Peyer's patch (tissue), 4 donors: ENCODE measurements around the gene PSMB5. TPM values are rescaled to one million over a fixed set of nuclear protein-coding genes. Genes with fewer than 3 reads are reported as not detected.

Experiments used
- DNase-seq, 3 donors: peaks; one replicate each; pipeline ENCODE4 v3.0.0-alpha.2; 2017 to 2019
- H3K27ac ChIP-seq, 4 donors: fragments of 200-600 bp; sonication (generic); one replicate each; pipeline ENCODE4 v1.5.1; 2016 to 2019
- H3K27me3 ChIP-seq, 2 donors: fragments of 200-600 bp; sonication (generic); one replicate each; pipeline ENCODE4 v1.5.1; 2019
- H3K36me3 ChIP-seq, 3 donors: fragments of 200-600 bp; sonication (generic); one replicate each; pipeline ENCODE4 v1.5.1; 2016 to 2019
- H3K4me1 ChIP-seq, 4 donors: fragments of 200-600 bp; sonication (generic); one replicate each; pipeline ENCODE4 v1.5.1; 2016 to 2019
- H3K4me3 ChIP-seq, 4 donors: fragments of 200-600 bp; sonication (generic); 1 replicate in 3 of 4; 2 replicates in 1 of 4; pipeline ENCODE4 v1.5.1; 2016 to 2019; ENCODE audit warnings: mild to moderate bottlenecking in 1 of 4
- H3K9me3 ChIP-seq, 4 donors: fragments of 200-600 bp; sonication (generic); one replicate each; pipeline ENCODE4 v1.5.1; 2016 to 2019; ENCODE audit warnings: mild to moderate bottlenecking in 1 of 4
- POLR2A ChIP-seq, 2 donors: fragments of 450-650 bp; IDR thresholded peaks; one replicate each; pipeline ENCODE4 v1.5.1; 2017; ENCODE audit warnings: antibody characterized with exemption in 2 of 2, mild to moderate bottlenecking in 2 of 2, moderate library complexity in 2 of 2
- total RNA-seq, 4 donors: library from RNA; depleted of rRNA; stranded (reverse); fragments of >200 nt; gene quantifications; one replicate each; pipeline ENCODE4 v1.1.0, GENCODE V29; 2016
- TF ChIP-seq, protein P1 (sequence below), 6 experiments: fragments of 450-650 bp in 4 of 6; fragments of 200-600 bp in 2 of 6; sonication (generic) in 1 of 6; IDR thresholded peaks; one replicate each; pipeline ENCODE4 v1.5.1; 2017 to 2019; ENCODE audit warnings: antibody characterized with exemption in 6 of 6, mild to moderate bottlenecking in 3 of 6, moderate library complexity in 1 of 6

The PSMB5 gene
- total RNA-seq, 4 donors from 2014 or later = 49.6 to 116 (median 68.8) TPM

DNA sequence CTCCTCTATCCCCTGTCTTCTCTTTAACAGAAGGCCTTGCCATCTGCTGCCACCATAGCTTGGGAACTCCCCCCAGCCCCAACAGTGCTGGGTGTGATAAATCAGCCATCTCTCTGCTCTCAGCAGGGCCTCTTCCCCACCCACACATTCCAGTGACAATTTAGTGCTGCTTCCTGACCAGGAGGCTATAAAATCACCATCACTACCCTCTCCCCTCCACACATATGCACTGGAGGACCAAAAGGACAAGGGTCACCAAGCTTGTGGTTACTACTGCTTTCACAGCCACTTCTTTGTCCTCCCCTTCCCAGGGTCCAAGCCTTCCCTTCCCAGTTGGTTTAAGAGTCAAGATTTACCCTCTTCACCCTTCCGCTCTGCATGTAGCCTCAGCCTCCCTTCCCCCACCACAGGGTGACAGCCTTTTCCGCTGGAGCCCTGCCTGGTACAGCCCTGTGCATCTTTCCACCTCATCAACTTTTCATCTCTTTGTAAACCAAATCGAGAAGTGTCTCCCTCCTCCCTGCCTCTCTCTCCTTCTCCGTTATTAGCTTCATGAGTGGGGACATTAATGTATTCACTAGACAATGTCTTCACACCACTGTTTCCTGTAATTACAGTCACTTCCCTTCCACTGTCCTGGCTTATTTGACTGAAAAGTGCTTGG is 9.4 kb downstream of the PSMB5 start:
- DNase-seq = no peak
- Histone ChIP-seq H3K36me3 (peaks cover 0 to 49% (median 0%) of the 10 kb centered on the region in 3 donors), H3K4me3 (no peak overlapping the region), H3K27me3 (no peaks in the 10 kb centered on the region), H3K9me3 (no peaks in the 10 kb centered on the region), H3K4me1 (peaks cover 0 to 8% (median 0%) of the 10 kb centered on the region in 4 donors), H3K27ac (no peak overlapping the region)
- TF ChIP-seq POLR2A (IDR thresholded peaks at IDR 0.05) = no peak
- TF ChIP-seq, protein P1, sequence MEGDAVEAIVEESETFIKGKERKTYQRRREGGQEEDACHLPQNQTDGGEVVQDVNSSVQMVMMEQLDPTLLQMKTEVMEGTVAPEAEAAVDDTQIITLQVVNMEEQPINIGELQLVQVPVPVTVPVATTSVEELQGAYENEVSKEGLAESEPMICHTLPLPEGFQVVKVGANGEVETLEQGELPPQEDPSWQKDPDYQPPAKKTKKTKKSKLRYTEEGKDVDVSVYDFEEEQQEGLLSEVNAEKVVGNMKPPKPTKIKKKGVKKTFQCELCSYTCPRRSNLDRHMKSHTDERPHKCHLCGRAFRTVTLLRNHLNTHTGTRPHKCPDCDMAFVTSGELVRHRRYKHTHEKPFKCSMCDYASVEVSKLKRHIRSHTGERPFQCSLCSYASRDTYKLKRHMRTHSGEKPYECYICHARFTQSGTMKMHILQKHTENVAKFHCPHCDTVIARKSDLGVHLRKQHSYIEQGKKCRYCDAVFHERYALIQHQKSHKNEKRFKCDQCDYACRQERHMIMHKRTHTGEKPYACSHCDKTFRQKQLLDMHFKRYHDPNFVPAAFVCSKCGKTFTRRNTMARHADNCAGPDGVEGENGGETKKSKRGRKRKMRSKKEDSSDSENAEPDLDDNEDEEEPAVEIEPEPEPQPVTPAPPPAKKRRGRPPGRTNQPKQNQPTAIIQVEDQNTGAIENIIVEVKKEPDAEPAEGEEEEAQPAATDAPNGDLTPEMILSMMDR (IDR thresholded peaks at IDR 0.05) = no peak

DNA sequence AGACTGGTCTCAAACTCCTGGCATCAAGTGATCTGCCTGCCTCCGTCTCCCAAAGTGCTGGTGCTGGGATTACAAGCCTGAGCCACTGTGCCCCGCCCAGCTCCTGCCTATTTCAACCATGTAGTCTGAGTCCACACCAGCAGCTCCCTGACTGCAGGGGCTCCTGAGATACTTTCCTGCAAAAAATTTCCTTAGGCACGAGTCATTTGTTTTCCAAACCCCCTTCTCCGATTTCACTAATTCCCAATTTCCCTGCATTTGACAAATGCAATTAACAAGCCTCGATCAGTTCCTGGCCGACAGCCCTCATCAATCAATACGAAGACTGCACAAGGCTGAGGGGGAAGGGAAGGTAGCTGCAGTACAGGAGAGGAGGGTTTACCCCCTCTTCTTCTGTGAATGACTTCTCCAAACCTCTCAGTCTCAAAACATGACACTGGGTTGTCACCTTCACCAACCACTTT is 10.1 kb downstream of the PSMB5 start:
- Histone ChIP-seq H3K4me3 (no peak overlapping the region), H3K27ac (no peak overlapping the region), H3K9me3 (no peaks in the 10 kb centered on the region), H3K27me3 (no peaks in the 10 kb centered on the region), H3K4me1 (peaks cover 0 to 8% (median 0%) of the 10 kb centered on the region in 4 donors), H3K36me3 (peaks cover 0 to 48% (median 0%) of the 10 kb centered on the region in 3 donors)
- TF ChIP-seq, protein P1 (IDR thresholded peaks at IDR 0.05) = no peak
- no peak for DNase-seq

DNA sequence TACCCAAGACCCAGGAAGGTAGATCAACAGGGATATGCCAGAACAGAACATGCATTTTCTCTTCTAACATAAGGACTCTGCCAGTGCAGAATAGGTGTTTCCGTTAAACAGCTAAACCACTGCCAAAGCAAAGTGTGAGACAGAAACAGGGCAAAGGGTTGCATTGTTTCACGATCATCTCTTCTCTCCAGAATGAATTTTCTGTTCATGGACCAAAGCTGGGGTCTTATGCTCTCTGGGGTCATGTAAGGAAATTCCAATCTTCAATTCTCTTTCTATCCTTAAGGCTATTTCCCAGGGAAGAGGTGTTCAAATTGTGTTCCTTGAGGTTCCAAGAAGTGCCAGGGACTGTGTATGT is 10.9 kb downstream of the PSMB5 start:
- TF ChIP-seq, protein P1 (IDR thresholded peaks at IDR 0.05) = no peak
- TF ChIP-seq POLR2A (IDR thresholded peaks at IDR 0.05) = no peak
- no peak overlapping the region for H3K27ac ChIP-seq
- DNase-seq = no peak

GRCh38 chr14:23023022-23023794 is 11.5 kb downstream of the PSMB5 start:
- H3K27me3 ChIP-seq = no peaks in the 10 kb centered on the region
- DNase-seq = no peak
- H3K4me3 ChIP-seq = no peak overlapping the region
- H3K36me3 ChIP-seq = peaks cover 0 to 34% (median 0%) of the 10 kb centered on the region in 3 donors
- H3K9me3 ChIP-seq = no peaks in the 10 kb centered on the region
- no peak overlapping the region for H3K27ac ChIP-seq
- TF ChIP-seq, protein P1 (IDR thresholded peaks at IDR 0.05) = no peak
- TF ChIP-seq POLR2A (IDR thresholded peaks at IDR 0.05) = no peak
- peaks cover 0 to 3% (median 0%) of the 10 kb centered on the region in 4 donors for H3K4me1 ChIP-seq

More for the DNA sequence above, 10.9 kb downstream of the PSMB5 start:
- Histone ChIP-seq H3K9me3 (no peaks in the 10 kb centered on the region), H3K36me3 (peaks cover 0 to 39% (median 0%) of the 10 kb centered on the region in 3 donors), H3K27me3 (no peaks in the 10 kb centered on the region), H3K4me3 (no peak overlapping the region), H3K4me1 (peaks cover 0 to 8% (median 0%) of the 10 kb centered on the region in 4 donors)

GRCh38 chr14:23021889-23022442 is 12.7 kb downstream of the PSMB5 start:
- no peaks in the 10 kb centered on the region for H3K4me1 ChIP-seq
- no peaks in the 10 kb centered on the region for H3K9me3 ChIP-seq
- H3K27ac ChIP-seq = no peak overlapping the region
- no peak for TF ChIP-seq POLR2A (IDR thresholded peaks at IDR 0.05)
- TF ChIP-seq, protein P1 (IDR thresholded peaks at IDR 0.05) = no peak
- H3K4me3 ChIP-seq = no peak overlapping the region
- no peak for DNase-seq
- H3K36me3 ChIP-seq = peaks cover 0 to 23% (median 0%) of the 10 kb centered on the region in 3 donors
- H3K27me3 ChIP-seq = no peaks in the 10 kb centered on the region
